ENCODE results near the gene TNRC6A.
"Not testable (repeated sequence)": the region's sequence is repeated elsewhere in the genome, so short reads cannot be mapped to it uniquely, and the experiment has no call there.

Gene TNRC6A

GRCh38 chr16:24820522-24820921, 91.1 kb downstream of the TNRC6A start:
- no peak for DNase-seq

GRCh38 chr16:24821129-24821528, 91.7 kb downstream of the TNRC6A start:
- DNase-seq, result no peak

- no peak for DNase-seq
Measured at GRCh38 chr16:24822542-24822941, 93.1 kb downstream of the TNRC6A start.

- DNase-seq, result no peak
Measured at GRCh38 chr16:24822974-24823373, 93.5 kb downstream of the TNRC6A start.

- DNase-seq, result no peak
Measured at GRCh38 chr16:24825696-24826095, 96.2 kb downstream of the TNRC6A start.

- no peak for DNase-seq
Measured at GRCh38 chr16:24826096-24826690, 96.7 kb downstream of the TNRC6A start.

GRCh38 chr16:24826817-24827566, 97.5 kb downstream of the TNRC6A start:
- no peak for DNase-seq

DNA sequence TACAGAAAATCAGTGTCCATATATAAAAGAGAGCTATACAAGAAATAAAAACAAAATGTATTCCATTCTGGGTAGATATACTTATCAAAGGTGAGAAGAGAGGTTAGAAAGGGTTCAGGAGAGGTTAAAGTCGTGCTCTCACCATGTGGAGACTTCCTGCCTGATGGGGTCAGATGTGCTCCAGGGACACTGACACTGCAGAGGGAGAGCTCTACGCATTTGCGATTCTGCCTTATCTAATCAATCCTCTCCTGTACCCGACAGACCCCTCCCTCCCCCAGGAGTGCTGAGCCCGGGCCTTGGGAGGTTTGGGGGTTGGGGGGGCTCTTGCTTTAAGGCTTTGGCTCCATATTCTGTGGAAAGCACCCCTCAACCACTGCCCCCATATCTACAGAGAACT, 99.7 kb downstream of the TNRC6A start:
- no peak for DNase-seq

DNA sequence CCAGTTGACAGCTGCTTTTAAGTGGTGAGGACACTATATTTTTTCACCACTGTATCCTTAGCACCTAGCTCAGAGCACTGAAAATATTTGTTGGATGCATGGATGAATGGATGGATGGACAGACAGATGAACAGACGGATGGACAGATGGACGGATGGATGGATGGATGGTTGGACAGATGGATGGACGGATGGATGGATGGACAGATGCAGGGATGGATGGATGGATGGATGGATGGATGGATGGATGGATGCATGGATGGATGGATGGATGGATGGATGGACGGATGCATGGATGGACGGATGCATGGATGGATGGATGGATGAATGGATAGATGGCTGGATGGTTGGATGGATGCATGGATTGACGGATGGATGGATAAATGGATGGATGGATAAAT, 103.9 kb downstream of the TNRC6A start:
- no peak for DNase-seq

- no peak for DNase-seq
Measured at GRCh38 chr16:24834459-24835335, 105.2 kb downstream of the TNRC6A start.

GRCh38 chr16:24836836-24837235, 107.4 kb downstream of the TNRC6A start:
- no peak for DNase-seq

DNA sequence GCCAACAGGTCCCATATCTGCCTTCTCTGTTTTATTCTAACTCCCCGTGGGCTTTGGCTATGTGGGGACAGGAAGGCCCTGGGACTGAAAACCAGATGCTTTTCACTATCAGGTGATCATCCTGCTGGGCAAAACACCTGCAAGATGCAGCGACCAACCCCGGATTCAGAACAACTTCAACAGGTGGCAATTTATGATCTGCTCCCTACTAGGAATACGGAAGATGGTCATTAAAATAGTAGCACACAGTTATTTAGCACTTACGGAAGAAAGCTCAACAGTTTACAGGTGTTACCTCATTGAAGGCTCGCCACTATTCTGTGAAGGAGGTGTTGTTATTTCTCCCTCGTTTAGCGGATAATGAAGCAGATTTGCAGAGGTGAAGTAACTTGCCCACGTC, 108.5 kb downstream of the TNRC6A start:
- no peak for DNase-seq

DNA sequence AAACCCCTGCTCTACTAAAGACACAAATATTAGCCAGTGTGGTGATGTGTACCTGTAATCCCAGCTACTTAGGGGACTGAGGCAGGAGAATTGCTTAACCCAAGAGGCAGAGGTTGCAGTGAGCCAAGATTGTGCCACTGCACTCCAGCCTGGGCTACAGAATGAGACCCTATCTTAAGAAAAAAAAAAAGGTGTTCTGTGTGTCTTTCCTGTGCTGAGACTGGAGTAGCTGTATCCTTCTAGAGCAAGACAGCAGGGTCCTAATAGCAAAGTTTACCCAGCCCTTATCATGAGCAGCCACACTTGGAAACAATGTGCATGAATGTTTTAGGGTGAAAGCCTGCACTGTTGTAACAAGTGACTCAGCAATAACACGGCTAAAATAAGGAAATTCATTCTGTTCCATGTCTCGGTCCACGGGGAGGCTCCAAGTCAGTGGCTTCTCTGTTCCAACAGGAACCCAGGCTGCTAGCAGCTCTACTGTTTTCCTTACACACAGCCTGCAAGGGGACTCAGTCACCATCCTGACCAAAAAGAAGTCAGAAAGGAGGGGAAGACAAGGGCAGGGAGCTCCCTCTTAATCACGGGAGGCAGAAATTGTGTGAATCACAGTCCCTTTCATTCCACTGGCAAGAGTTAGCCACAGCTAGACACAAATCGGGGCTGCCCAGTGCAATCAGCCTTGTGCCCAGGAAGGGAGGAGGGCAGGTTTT, 109.3 kb downstream of the TNRC6A start:
- no peak for DNase-seq

- no peak for DNase-seq
Measured at GRCh38 chr16:24839347-24839972, 110.0 kb downstream of the TNRC6A start.

- no peak for DNase-seq
Measured at GRCh38 chr16:24841291-24841690, 111.8 kb downstream of the TNRC6A start.

DNA sequence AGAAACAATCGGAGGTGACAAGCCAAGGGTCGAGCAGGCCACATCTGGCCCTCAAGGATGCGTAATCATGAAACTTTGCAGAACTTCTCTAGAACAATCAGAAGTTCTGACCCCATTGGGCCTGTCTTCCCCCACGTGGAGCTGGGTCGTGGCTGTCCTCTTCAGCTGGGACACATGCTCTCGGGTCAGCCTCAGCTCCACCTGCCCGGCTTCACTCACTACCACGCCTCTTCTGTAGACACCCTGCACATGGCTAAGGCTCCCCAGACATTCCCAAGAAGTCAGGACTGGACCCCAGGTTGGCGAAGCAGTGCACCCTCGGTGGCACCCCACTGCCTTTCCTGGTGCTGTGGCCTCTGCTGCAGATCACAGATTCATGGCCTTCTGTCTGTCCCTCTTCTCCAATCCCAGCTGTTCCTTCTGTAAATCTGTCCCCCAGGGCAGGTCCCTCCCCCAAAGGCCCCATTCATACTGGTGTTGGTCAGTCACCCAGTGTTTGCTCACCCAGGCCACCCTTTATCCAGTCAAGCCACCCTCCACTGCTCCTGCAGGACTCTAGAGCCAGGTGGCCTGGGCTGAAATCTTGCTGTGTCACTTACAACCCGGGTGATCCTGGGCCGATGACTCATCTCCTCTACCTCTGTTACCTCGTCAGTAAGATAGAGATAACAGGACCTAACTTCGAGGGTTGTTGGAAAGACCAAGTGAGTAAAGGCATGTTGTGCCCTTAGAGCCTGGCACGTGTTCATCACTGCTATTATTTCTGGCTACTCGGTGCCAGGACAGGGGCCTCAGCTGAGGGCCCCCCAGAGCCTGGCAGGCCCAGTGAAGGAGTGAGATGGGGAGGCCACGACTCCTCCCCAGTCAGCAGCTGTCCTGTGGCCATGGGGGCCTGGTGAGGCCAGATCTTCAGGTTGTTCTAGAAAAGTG, 114.9 kb downstream of the TNRC6A start:
- no peak for DNase-seq

GRCh38 chr16:24845031-24845365, 115.5 kb downstream of the TNRC6A start:
- DNase-seq, result not testable (repeated sequence)

- no peak for DNase-seq
Measured at GRCh38 chr16:24845726-24846547, 116.5 kb downstream of the TNRC6A start, which contains the start of gene SLC5A11. TSS of gene SLC5A11 (plus strand) at chr16:24845963. CDS start at chr16:24858644, 12,681 bp downstream.

DNA sequence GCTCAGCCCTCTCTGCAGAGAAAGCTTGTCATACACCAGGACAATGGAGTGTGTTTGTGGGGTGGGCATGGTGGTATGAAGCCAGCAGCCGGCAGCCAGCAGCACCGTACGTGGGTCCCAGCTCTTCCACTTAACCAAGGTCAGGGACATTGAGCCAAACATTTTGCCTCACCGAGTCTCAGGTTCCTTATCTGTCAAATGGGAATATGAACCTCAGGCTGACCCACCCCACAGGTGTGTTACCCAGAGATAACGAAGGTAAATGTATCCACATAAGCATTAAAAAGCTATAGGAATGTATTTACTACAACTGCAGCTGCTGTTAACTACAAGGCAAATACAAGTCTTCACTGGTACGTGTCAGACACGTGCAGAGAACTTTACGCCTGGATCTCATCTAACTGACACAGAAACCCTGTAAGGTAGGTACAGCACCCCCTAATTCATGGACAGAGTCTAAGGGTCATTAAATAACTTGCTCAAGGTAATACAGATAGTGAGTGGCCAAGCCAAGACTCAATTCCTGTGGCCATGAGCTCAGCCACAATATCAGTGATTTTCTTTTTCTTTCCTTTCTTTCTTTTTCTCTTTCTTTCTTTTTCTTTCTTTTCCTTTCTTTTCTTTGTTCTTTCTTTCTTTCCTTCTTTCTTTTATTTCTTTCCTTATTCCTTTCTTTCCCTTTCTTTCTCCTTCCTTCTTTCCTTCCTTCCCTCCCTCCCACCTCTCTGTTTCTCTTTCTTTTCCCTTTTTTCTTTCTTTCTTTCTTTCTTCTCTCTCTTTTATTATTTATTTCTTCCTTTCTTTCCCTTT, 117.3 kb downstream of the TNRC6A start:
- no peak for DNase-seq

DNA sequence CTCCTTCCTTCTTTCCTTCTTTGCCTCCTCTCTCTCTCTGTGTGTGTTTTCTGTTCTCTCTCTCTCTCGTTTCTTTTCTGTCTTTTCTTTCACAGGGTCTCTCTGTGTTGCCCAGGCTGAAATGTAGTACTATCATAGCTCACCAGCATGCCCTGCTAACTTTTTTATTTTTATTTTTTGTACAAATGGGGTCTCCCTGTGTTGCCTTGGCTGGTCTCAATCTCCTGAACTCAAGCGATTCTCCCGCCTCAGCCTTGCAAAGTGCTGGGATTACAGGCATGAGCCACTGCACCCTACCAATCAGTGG, 117.9 kb downstream of the TNRC6A start:
- no peak for DNase-seq

All from activated effector memory CD4-positive, alpha-beta T cell treated with anti-CD3 and anti-CD28 coated beads, Interleukin-2, amount 50 U/mL, for 16 hours (primary cell).